H9 (cell line): ENCODE measurements around the gene SCTR. TPM values are rescaled to one million over a fixed set of nuclear protein-coding genes. Genes with fewer than 3 reads are reported as not detected.

Experiments
- DNase-seq: peaks from one replicate; pipeline ENCODE4 v3.0.0-alpha.2; 2017
- H2AFZ ChIP-seq: one replicate; pipeline ENCODE4 v1.6.1; 2013; ENCODE audit warnings: mild to moderate bottlenecking, low read length, control low read depth, moderate library complexity
- H2AK5ac ChIP-seq: 2 replicates; pipeline ENCODE4 v1.6.1; 2013; ENCODE audit warnings: low read length, control low read depth, mixed read lengths; ENCODE audit not compliant: insufficient read length
- H2BK120ac ChIP-seq: one replicate; pipeline ENCODE4 v1.6.1; 2013; ENCODE audit warnings: low read depth, mild to moderate bottlenecking, low read length, control low read depth, inconsistent platforms; ENCODE audit not compliant: poor library complexity, severe bottlenecking
- H2BK12ac ChIP-seq: 2 replicates; pipeline ENCODE4 v1.6.1; 2013; ENCODE audit warnings: low read length, control low read depth, mixed read lengths, low read depth; ENCODE audit not compliant: insufficient read length
- H2BK15ac ChIP-seq: 2 replicates; pipeline ENCODE4 v1.6.1; 2013; ENCODE audit warnings: low read depth, low read length, control low read depth
- H2BK20ac ChIP-seq: one replicate; pipeline ENCODE4 v1.6.1; 2013; ENCODE audit warnings: low read depth, mild to moderate bottlenecking, low read length, control low read depth, inconsistent platforms; ENCODE audit not compliant: poor library complexity, severe bottlenecking
- H2BK5ac ChIP-seq: 2 replicates; pipeline ENCODE4 v1.6.1; 2013; ENCODE audit warnings: low read length, control low read depth, mixed read lengths; ENCODE audit not compliant: insufficient read length
- H3K14ac ChIP-seq: 2 replicates; pipeline ENCODE4 v1.6.1; 2013; ENCODE audit warnings: low read length, control low read depth; ENCODE audit not compliant: insufficient read depth
- H3K18ac ChIP-seq: 2 replicates; pipeline ENCODE4 v1.6.1; 2013; ENCODE audit warnings: low read depth, mild to moderate bottlenecking, mixed read lengths, low read length, control low read depth; ENCODE audit not compliant: insufficient read length
- H3K23ac ChIP-seq: 2 replicates; pipeline ENCODE4 v1.6.1; 2013; ENCODE audit warnings: low read length, control low read depth, mixed read lengths, low read depth; ENCODE audit not compliant: insufficient read length
- H3K23me2 ChIP-seq: 2 replicates; pipeline ENCODE4 v1.6.1; 2013; ENCODE audit warnings: low read depth, mild to moderate bottlenecking, mixed read lengths, low read length, control low read depth; ENCODE audit not compliant: insufficient read length, poor library complexity, severe bottlenecking
- H3K27ac ChIP-seq: 2 replicates; pipeline ENCODE4 v1.5.1; 2013; ENCODE audit warnings: low read length, control low read depth, mixed read lengths, low read depth; ENCODE audit not compliant: insufficient read length
- H3K27me3 ChIP-seq: 2 replicates; pipeline ENCODE4 v1.6.1; 2013; ENCODE audit warnings: low read length, control low read depth, inconsistent platforms; ENCODE audit not compliant: insufficient read depth
- H3K4ac ChIP-seq: 2 replicates; pipeline ENCODE4 v1.6.1; 2013; ENCODE audit warnings: low read depth, mild to moderate bottlenecking, control low read depth, inconsistent platforms, low read length, moderate library complexity
- H3K4me1 ChIP-seq: 2 replicates; pipeline ENCODE4 v1.6.1; 2013; ENCODE audit warnings: low read length, control low read depth, inconsistent platforms; ENCODE audit not compliant: insufficient read depth
- H3K4me2 ChIP-seq: 2 replicates; pipeline ENCODE4 v1.6.1; 2013; ENCODE audit warnings: low read length, control low read depth, mixed read lengths; ENCODE audit not compliant: insufficient read length, insufficient read depth
- H3K56ac ChIP-seq: 2 replicates; pipeline ENCODE4 v1.6.1; 2013; ENCODE audit warnings: low read depth, mild to moderate bottlenecking, mixed read lengths, low read length, control low read depth; ENCODE audit not compliant: insufficient read length
- H3K79me1 ChIP-seq: 2 replicates; pipeline ENCODE4 v1.6.1; 2013; ENCODE audit warnings: low read depth, mild to moderate bottlenecking, moderate library complexity, low read length, control low read depth, inconsistent platforms; ENCODE audit not compliant: insufficient read depth, poor library complexity, severe bottlenecking
- H3K79me2 ChIP-seq: 2 replicates; pipeline ENCODE4 v1.6.1; 2013; ENCODE audit warnings: low read length, control low read depth, inconsistent platforms; ENCODE audit not compliant: insufficient read depth
- H3K9ac ChIP-seq: 2 replicates; pipeline ENCODE4 v1.6.1; 2013; ENCODE audit warnings: low read length, control low read depth, mixed read lengths; ENCODE audit not compliant: insufficient read length; ENCODE audit errors: extremely low read depth
- H3K9me3 ChIP-seq: one replicate; pipeline ENCODE4 v1.6.1; 2013; ENCODE audit warnings: low read depth, low read length, inconsistent platforms; ENCODE audit not compliant: control insufficient read depth
- H3T11ph ChIP-seq: one replicate; pipeline ENCODE4 v1.6.1; 2013; ENCODE audit warnings: mild to moderate bottlenecking, low read length, control low read depth, inconsistent platforms
- H4K20me1 ChIP-seq: one replicate; pipeline ENCODE4 v1.6.1; 2013; ENCODE audit not compliant: control insufficient read depth, insufficient read length, insufficient read depth
- H4K5ac ChIP-seq: 2 replicates; pipeline ENCODE4 v1.6.1; 2013; ENCODE audit warnings: low read depth, mild to moderate bottlenecking, mixed read lengths, low read length, control low read depth; ENCODE audit not compliant: insufficient read length
- H4K8ac ChIP-seq: replicated peaks from 2 replicates; pipeline ENCODE4 v1.6.1; 2013; ENCODE audit warnings: low read length, control low read depth, mixed read lengths, low read depth; ENCODE audit not compliant: insufficient read length
- H4K91ac ChIP-seq: 2 replicates; pipeline ENCODE4 v1.6.1; 2013; ENCODE audit warnings: low read depth, mild to moderate bottlenecking, moderate library complexity, mixed read lengths, low read length, control low read depth; ENCODE audit not compliant: insufficient read length
- H3K27ac Mint-ChIP-seq, 3 experiments: 2 replicates in 2 of 3; 3 replicates in 1 of 3; pipeline ENCODE4 v1.8.0; 2020 to 2021; ENCODE audit warnings: mixed read lengths in 3 of 3, mild to moderate bottlenecking in 1 of 3, moderate library complexity in 1 of 3
- H3K27me3 Mint-ChIP-seq: 2 replicates; pipeline ENCODE4 v1.8.0; 2021; ENCODE audit warnings: low read depth, mild to moderate bottlenecking, moderate library complexity, mixed read lengths
- H3K36me3 Mint-ChIP-seq, 3 experiments: 2 replicates in 2 of 3; 3 replicates in 1 of 3; pipeline ENCODE4 v1.8.0; 2020 to 2021; ENCODE audit warnings: low read depth in 3 of 3, mixed read lengths in 3 of 3; ENCODE audit not compliant: insufficient read depth in 1 of 3
- H3K4me1 Mint-ChIP-seq, 2 experiments: 2 replicates each; pipeline ENCODE4 v1.8.0; 2020; ENCODE audit warnings: mixed read lengths in 2 of 2
- H3K4me3 Mint-ChIP-seq, 2 experiments: 2 replicates in 1 of 2; 3 replicates in 1 of 2; pipeline ENCODE4 v1.8.0; 2020 to 2021; ENCODE audit warnings: mild to moderate bottlenecking in 2 of 2, mixed read lengths in 2 of 2, moderate library complexity in 1 of 2
- H3K9me3 Mint-ChIP-seq, 2 experiments: 2 replicates in 1 of 2; 3 replicates in 1 of 2; pipeline ENCODE4 v1.8.0; 2020; ENCODE audit warnings: mild to moderate bottlenecking in 2 of 2, mixed read lengths in 2 of 2, moderate library complexity in 1 of 2
- WGBS: extraction: QIAGEN DNeasy Blood & Tissue Kit; methylation state at CpG from one replicate; pipeline ENCODE4 v1.1.7; 2013; ENCODE audit warnings: missing lambda C conversion rate, low lambda C conversion rate, mixed read lengths; ENCODE audit not compliant: insufficient read length; ENCODE audit errors: extremely low coverage; 5-methylcytosine and 5-hydroxymethylcytosine counted together
- total RNA-seq: library from RNA; stranded (reverse); gene quantifications from 2 replicates; pipeline ENCODE4 v1.2.1, GENCODE V29; 2021
- TF ChIP-seq, protein P1 (sequence below): fragments of 200-600 bp; sonication (generic); conservative IDR thresholded peaks from 3 replicates; pipeline ENCODE4 v1.8.0; 2021; ENCODE audit warnings: antibody characterized with exemption, mild to moderate bottlenecking

The SCTR gene
- total RNA-seq, 1 experiment from 2014 or later: not detected

- TF ChIP-seq, protein P1, sequence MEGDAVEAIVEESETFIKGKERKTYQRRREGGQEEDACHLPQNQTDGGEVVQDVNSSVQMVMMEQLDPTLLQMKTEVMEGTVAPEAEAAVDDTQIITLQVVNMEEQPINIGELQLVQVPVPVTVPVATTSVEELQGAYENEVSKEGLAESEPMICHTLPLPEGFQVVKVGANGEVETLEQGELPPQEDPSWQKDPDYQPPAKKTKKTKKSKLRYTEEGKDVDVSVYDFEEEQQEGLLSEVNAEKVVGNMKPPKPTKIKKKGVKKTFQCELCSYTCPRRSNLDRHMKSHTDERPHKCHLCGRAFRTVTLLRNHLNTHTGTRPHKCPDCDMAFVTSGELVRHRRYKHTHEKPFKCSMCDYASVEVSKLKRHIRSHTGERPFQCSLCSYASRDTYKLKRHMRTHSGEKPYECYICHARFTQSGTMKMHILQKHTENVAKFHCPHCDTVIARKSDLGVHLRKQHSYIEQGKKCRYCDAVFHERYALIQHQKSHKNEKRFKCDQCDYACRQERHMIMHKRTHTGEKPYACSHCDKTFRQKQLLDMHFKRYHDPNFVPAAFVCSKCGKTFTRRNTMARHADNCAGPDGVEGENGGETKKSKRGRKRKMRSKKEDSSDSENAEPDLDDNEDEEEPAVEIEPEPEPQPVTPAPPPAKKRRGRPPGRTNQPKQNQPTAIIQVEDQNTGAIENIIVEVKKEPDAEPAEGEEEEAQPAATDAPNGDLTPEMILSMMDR: no peak
- no peaks in the 10 kb centered on the region for H3K79me1 ChIP-seq
- H3K23ac ChIP-seq: no peak overlapping the region
- H3K18ac ChIP-seq: no peak overlapping the region
- H4K8ac ChIP-seq: no peak overlapping the region
- no peaks in the 10 kb centered on the region for H4K20me1 ChIP-seq
- no peak overlapping the region for H3K4me2 ChIP-seq
- H3K9me3 ChIP-seq: no peaks in the 10 kb centered on the region
- no peak overlapping the region for H2BK20ac ChIP-seq
- H3K56ac ChIP-seq: no peak overlapping the region
- H3K4ac ChIP-seq: no peak overlapping the region
- no peak overlapping the region for H3T11ph ChIP-seq
- Mint-ChIP-seq H3K4me3 (no peak overlapping the region), H3K27me3 (peaks cover 28% of the 10 kb centered on the region), H3K27ac (peak overlapping the region in 1 of 3 experiments; percentile 82; a peak in 1 of 7 replicates), H3K4me1 (peaks cover 16 to 24% of the 10 kb centered on the region in 2 experiments), H3K9me3 (no peaks in the 10 kb centered on the region), H3K36me3 (no peaks in the 10 kb centered on the region)
- no peak overlapping the region for H4K5ac ChIP-seq
- WGBS: no CpG with 5 or more reads among the region's 3 CpGs
- H3K23me2 ChIP-seq: no peaks in the 10 kb centered on the region
- H2BK15ac ChIP-seq: no peak overlapping the region
- no peak overlapping the region for H3K27ac ChIP-seq
- H4K91ac ChIP-seq: no peak overlapping the region
- H2AK5ac ChIP-seq: no peak overlapping the region
- DNase-seq: no peak
- H2BK5ac ChIP-seq: no peak overlapping the region
- H2AFZ ChIP-seq: no peak overlapping the region
- H3K27me3 ChIP-seq: no peaks in the 10 kb centered on the region; the same call in 1 of the 2 replicates
- H2BK120ac ChIP-seq: no peak overlapping the region
- no peaks in the 10 kb centered on the region; the same call in 1 of the 2 replicates for H3K4me1 ChIP-seq
- no peak overlapping the region for H2BK12ac ChIP-seq
- 0 out of 2 replicates have a peak overlapping the region, but pooled peaks have one; percentile 44 for H3K14ac ChIP-seq
- H3K79me2 ChIP-seq: no peaks in the 10 kb centered on the region
- H3K9ac ChIP-seq: no peak overlapping the region
These were observed 74.8 kb downstream of the SCTR start for GRCh38 chr2:119449521-119449920.
